ENCODE measurements around the gene HPSE2.

HPSE2 gene

GRCh38 chr10:98617906-98618520 is 617.6 kb downstream of the HPSE2 start:
- DNase-seq (ENCODE audit: low read depth) = no peak

GRCh38 chr10:98613446-98613845 is 622.2 kb downstream of the HPSE2 start:
- DNase-seq (ENCODE audit: low read depth) = no peak

- no peak for DNase-seq (ENCODE audit: low read depth)
Observed at GRCh38 chr10:98611436-98611835, 624.2 kb downstream of the HPSE2 start.

DNA sequence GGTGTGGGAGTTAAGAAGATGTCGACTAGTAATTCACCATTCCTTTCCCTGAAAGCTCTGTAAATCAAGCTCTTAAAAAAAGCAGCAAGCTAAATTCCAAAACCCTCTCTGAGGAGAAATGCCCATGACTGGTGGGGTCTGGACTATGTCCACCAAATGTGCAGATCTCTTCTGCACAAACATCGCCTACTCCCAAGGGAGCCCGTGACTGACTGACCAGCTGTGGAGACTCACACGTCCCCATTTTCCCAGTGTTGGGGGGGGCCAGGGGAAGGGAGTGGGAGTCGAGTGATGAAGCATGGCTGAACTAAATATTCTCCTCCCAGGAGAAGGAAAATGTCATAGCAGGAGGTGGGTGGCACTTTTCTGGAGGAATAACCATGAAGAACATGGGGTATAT is 624.8 kb downstream of the HPSE2 start:
- DNase-seq (ENCODE audit: low read depth) = no peak

- no peak for DNase-seq (ENCODE audit: low read depth)
Observed at GRCh38 chr10:98610301-98610700, 625.4 kb downstream of the HPSE2 start.

GRCh38 chr10:98609265-98609664 is 626.4 kb downstream of the HPSE2 start:
- no peak for DNase-seq (ENCODE audit: low read depth)

DNA sequence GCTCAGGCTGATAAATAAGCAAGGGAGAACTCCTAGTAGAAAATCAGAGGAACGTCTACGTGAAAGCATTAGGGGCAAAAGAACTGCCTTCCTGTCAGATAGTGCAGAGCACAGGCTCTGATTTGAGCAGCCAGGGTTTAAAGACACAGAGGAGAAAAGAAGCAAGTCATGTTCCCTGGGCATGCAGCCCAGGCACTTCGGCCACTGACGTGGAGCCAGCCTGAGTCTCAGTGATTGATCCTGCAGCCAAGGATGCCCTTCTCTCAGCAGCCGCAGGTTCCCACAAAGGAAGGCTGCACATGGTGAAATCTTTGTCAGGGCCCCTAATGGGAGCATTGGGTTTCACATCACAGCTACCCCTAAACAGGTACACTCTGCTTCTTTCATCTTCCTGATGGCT is 627.2 kb downstream of the HPSE2 start:
- no peak for DNase-seq (ENCODE audit: low read depth)

DNA sequence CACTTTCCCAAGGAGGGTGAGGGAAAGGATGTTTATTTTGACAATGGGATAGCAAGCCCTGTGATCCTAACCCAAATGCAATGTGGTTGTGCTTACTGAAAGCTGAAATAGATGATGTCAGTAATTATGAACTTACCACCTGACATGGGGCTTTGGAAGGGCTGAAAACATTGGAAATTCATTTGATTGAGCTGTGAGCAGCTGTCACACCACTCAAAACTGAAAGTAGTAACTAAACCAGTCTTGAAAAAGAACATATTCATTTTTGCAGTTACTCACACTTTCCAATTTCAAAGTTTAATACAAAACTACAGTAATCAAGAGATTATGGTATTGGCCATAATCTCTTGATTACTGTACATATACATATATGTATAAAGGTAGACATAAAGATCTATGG is 633.4 kb downstream of the HPSE2 start:
- DNase-seq (ENCODE audit: low read depth) = no peak

GRCh38 chr10:98599032-98599610 is 636.5 kb downstream of the HPSE2 start:
- no peak for DNase-seq (ENCODE audit: low read depth)

DNA sequence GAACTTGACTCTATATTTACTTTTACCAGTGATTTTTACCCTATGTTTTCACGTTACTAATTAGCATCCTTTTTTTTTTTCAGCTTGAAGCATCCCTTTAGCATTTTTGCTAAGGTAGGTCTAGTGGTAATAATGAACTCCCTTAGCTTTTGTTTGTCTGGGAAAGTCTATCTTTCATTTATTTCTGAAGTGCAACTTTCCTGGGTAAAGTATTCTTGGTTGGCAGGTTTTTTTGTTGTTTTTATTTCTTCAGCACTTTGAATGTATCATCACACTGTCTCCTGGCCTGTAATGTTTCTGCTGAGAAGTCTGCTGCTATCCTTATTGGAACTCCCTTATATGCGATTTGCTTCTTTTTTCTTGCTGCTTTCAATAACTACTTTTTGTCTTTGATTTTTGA is 639.2 kb downstream of the HPSE2 start:
- DNase-seq (ENCODE audit: low read depth) = no peak

DNA sequence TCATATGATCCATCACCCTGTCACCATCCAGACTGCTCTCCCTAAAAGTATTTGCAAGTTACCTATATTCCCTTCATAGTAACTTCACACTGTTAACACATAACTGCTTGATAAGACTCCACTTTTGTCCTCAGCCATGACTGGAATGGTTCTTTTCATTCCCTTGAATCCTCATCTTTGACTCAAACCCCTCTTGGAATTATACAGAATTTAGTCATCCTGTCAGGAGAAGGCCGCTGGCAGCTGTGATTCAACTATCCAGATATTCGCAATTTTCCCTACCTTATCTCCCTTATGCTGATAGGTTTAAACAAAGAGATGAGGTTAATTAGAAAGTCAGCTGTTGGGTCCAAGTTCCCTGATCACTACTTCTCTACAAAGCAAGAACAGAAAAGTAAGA is 646.0 kb downstream of the HPSE2 start:
- no peak for DNase-seq (ENCODE audit: low read depth)

- no peak for DNase-seq (ENCODE audit: low read depth)
Observed at GRCh38 chr10:98589007-98589406, 646.6 kb downstream of the HPSE2 start.

DNA sequence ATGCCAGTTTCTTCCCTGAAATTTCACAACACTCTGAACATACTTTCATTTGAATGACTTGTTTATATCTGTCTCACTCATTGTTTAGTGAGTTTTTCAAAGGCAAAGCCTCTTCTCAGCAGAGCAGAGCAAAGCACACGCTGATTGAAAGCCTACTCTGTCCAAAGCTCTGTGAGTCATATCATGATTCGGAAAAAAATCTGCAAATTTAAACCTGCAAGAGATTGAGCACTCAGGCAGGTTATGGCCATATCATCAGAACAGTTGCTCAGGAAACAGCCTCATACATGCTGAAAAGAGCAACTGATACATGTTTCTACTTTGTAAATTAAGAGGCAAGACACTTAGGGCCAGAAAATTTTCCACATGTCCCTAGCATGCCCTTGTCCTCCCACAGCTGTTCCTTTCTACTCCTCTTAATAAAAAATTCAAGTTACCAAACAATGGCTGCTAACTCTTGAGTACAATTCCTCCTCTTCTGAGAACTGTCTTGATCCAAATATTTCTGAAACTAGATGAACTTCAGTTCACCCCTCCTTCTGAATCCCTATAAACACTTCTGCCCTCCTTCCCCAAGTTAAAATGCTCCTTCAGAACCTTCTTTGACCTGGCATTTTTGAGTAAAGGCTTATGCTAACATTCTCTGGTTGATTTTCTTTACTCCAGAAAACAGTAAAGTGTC is 648.4 kb downstream of the HPSE2 start:
- no peak for DNase-seq (ENCODE audit: low read depth)

- DNase-seq (ENCODE audit: low read depth) = no peak
Observed at GRCh38 chr10:98586096-98586495, 649.6 kb downstream of the HPSE2 start.

DNA sequence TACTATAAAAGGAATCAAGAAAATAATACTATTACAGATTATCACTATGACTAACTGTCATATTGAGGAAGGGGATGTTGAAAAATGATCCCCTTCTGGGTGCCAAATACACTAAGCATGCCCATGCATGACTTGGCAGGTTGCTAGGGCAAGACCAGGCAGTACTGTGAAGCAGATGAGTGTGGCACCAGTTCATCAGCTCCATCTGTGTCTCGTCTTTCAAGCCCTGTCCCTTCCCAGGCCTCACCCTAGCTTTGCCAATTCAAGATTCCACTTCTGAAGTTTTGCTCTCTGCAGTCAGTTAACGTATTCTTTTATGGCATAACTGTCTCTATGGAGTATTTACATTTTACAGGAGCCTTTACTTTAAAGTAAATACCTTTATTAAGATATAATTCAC is 653.3 kb downstream of the HPSE2 start:
- no peak for DNase-seq (ENCODE audit: low read depth)

- DNase-seq (ENCODE audit: low read depth) = no peak
Observed at GRCh38 chr10:98577578-98577977, 658.1 kb downstream of the HPSE2 start.

DNA sequence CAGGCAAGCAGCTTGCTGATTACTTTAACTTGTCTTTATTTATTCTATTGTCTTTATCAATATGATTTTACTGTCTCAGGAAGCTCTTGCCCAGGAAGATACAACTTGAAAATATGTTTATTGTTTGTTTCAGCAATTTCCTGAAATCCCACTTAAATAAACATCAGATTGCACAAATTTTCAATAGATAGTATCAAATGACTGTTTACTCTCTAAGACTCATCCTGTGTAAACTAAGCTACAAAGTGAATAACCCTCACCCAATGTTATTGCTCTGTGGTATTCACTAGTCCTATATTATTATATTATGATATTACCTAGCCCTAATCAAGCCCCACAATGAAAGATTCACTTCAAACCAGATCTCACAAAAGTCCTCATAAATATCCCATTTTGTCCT is 658.5 kb downstream of the HPSE2 start:
- no peak for DNase-seq (ENCODE audit: low read depth)

DNA sequence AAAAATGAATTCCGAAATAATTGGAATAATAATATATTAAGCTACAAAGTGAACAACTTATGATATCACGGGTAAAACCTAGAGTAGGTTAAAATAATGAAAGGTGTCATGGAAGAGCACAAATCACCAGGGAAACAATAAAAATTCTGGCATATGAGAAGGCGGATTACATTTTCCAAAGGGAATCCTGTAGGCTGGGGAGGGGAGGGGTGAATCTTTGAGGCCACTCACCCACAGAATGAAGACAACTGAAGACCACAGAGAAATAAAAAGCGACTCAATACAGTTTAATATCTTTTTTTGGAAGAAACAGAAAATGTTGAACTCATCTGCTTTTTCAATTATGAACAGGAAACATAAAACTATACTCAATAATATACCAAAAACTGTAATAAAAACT is 659.6 kb downstream of the HPSE2 start:
- no peak for DNase-seq (ENCODE audit: low read depth)

GRCh38 chr10:98572594-98572993 is 663.1 kb downstream of the HPSE2 start:
- DNase-seq (ENCODE audit: low read depth) = no peak

DNA sequence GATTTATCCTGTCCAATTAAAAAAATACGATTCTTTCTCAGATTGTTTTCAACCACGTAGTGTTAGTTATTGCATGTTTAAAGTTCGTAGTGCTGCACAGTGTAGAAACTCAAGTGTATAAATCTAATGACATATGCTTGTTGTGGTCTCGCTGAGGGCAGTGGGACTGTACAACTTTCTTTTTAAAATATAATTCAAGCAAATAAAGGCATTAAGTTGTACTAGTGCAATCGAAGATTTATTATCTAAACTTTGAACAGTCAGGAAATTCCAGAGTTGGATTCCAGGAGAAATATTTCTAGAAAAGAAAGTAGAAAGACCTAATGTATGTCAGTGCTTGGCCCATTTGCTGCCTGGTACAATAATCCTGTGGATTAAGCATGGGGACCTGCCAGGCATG is 664.8 kb downstream of the HPSE2 start:
- no peak for DNase-seq (ENCODE audit: low read depth)

DNA sequence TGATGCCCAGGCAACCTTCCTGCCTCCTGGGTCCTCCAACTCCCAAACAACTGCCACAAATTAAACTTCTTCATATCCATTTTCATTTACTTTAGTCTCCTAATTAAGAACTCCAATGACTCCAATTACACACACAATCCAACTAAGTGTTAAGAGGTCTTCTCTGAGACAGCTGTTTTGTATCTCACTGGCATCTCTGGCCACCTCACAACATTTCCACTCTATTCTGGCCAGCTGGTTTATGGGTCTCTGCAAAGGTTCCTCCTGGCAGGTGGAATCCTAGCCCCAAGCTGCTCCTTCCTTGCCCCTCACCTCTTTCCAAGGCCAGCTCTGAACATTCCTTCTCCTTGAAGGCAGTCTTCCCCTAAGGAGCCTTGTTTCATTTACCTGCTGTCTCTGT is 665.8 kb downstream of the HPSE2 start:
- no peak for DNase-seq (ENCODE audit: low read depth)

DNA sequence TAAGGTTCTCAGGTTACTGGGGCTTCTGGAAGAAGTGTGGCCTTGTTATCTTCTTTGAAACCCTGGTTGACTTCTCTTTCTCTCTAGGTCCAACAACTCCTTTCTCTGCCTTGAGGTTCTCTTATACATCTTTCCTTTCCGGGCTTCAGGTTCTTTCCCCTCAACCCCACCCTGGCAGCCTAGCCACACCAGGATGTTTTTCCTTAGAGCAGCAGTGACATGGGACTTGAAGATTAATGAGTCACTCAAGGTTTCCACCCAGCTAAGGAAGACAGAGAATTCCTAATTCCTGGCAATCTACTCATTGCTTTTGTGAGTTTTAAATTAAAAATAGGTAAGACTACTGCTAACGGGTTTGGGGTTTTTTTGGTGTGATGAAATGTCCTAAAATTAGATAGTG is 667.1 kb downstream of the HPSE2 start:
- DNase-seq (ENCODE audit: low read depth) = no peak

DNA sequence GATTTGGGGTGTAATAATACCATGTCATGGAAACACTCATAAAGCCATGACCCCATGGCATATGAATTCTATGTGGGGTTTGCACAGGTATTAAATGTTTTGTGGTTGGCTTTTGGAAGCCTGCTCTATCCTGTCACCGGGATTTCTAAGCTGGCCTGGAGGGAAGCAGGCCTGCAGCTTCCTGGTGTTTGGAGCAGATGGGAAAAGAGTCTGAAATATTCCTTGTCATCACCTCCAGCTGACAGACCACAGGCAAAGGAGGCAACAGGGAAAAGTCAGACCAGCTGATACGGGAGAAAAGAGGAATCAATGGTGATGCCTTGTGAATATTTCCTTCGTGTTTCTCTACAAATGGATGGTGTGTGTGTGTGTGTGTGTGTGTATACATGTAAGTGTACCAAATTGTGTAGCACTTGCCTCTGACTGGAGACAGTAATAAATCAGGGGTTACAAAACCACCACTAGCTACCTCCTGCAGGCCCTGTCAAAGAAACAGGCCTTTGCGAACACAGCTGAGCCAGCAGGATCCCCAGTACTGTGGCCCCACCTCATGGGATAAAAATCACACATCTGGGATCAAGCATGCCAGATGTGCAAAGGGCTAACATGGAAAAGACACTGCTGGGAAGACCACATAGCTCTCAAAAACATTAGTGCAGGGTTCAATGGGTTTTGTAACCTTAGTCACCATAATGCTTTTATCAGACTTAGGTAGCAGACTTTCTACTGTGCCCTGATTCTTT is 668.1 kb downstream of the HPSE2 start:
- no peak for DNase-seq (ENCODE audit: low read depth)

Data from stimulated activated CD8-positive, alpha-beta memory T cell treated with anti-CD3 and anti-CD28 coated beads, Interleukin-12 subunit alpha, Interleukin-12 subunit beta, amount 100 ng/mL, for 4 hours (primary cell).